ENCODE measurements around the gene ASPHD1. TPM values are rescaled to one million over a fixed set of nuclear protein-coding genes. Genes with fewer than 3 reads are reported as not detected.
A peak's percentile ranks its signal among the peaks of the same experiment; 100 is the strongest.

The ASPHD1 gene
- total RNA-seq, 1 donor from 2014 or later: 1.2 TPM

- peak; percentile 66 for DNase-seq (ENCODE audit: low spot score)
Observed at GRCh38 chr16:29943846-29944799, 43.8 kb downstream of the ASPHD1 start.

- DNase-seq (ENCODE audit: low spot score): no peak
Observed at GRCh38 chr16:29947897-29948296, 47.6 kb downstream of the ASPHD1 start.

DNA sequence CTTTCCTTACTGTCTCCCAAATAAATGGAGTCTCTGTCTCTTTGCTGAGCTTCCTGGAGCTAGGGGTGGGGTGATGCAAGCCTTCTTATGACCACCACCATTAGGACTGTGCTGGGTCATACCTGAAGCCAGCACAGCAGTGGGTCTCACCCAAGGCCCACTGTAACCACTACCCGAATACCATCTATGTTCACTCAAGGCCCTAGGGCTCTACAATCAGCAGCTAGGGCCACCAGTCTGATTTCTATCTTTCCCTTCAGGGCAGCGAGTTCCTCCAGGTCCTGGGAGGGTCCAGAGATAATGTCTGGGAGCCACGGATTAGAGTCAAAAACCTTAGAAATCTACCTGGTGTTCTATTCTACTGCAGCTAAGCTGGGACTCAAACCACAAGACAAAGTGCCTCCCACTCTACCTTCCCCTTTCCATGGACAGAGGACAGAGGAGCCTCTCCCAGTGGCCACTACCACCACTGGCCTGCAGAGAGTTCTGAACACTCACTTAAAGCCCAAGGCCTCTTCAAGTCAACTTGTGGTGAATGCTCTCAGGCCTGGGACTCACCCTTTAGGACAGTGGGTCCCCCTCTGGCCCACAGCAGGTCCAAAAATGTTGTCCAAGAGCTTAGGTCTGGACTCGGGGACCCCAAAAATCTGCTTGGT is 50.6 kb downstream of the ASPHD1 start:
- no peak for DNase-seq (ENCODE audit: low spot score)

DNA sequence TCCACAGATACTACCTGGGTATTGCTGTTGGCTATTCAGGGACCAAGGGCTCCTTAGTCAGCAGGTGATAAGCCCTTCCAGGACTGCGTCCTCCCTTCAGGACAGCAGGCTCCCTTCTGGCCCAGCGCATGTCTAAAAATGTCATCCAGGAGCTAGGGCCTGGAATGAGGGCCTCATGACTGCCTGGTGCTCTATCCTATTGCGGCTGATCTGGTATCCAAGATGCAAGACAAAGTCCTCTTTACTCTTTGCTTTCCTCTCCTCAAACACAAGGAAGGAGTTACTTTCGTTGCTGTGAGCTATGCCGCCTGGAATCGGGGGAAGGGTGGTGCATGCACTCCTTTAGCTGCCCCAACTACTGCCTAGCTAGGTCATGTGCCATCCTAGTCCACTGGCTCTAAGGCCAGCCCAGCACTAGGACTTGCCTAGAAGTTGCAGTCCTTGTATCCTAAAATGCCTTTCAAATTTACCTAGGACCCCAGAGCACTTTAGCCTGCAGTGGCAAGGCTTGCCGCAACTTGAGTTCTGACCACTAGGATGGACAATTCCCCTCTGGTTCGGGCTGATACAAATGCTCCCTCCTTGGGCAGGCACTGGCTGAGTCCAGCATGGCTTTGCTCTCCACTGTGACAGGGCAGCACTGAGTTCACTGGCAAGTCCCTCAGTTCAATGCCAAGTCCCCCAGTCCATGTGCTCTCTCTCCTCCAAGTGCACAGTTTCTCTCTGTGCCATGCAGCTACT is 51.5 kb downstream of the ASPHD1 start:
- DNase-seq (ENCODE audit: low spot score): no peak

Other genes starting within 250 kb of the ASPHD1 start
- gene SPN, start 237.2 kb upstream of the ASPHD1 start, total RNA-seq: 4.2 TPM
- gene QPRT, start 221.3 kb upstream of the ASPHD1 start, total RNA-seq: 24.7 TPM
- 1.6 TPM for gene C16orf54, start 154.5 kb upstream of the ASPHD1 start, total RNA-seq
- not detected for gene ZG16, start 122.2 kb upstream of the ASPHD1 start, total RNA-seq
- gene KIF22, start 109.7 kb upstream of the ASPHD1 start, total RNA-seq: 34.3 TPM
- gene MAZ, start 94.0 kb upstream of the ASPHD1 start, total RNA-seq: 143 TPM
- gene PRRT2, start 88.3 kb upstream of the ASPHD1 start, total RNA-seq: 10.6 TPM
- gene PAGR1, start 84.3 kb upstream of the ASPHD1 start, total RNA-seq: 20.7 TPM
- gene MVP, start 80.0 kb upstream of the ASPHD1 start, total RNA-seq: 158 TPM
- 71.4 TPM for gene CDIPT, start 37.3 kb upstream of the ASPHD1 start, total RNA-seq
- gene SEZ6L2, start 938 bp upstream of the ASPHD1 start, total RNA-seq: 7.5 TPM
- gene KCTD13, start 25.7 kb downstream of the ASPHD1 start, total RNA-seq: 33.6 TPM
- gene TMEM219, start 61.6 kb downstream of the ASPHD1 start, total RNA-seq: 131 TPM
- gene TAOK2, start 73.4 kb downstream of the ASPHD1 start, total RNA-seq: 45.1 TPM
- 11.2 TPM for gene HIRIP3, start 95.1 kb downstream of the ASPHD1 start, total RNA-seq
- gene INO80E, start 95.8 kb downstream of the ASPHD1 start, total RNA-seq: 88.5 TPM
- 3.1 TPM for gene DOC2A, start 110.5 kb downstream of the ASPHD1 start, total RNA-seq
- not detected for gene C16orf92, start 122.7 kb downstream of the ASPHD1 start, total RNA-seq
- not detected for gene TLCD3B, start 130.8 kb downstream of the ASPHD1 start, total RNA-seq
- 1,279 TPM for gene ALDOA, start 165.3 kb downstream of the ASPHD1 start, total RNA-seq
- 88.9 TPM for gene PPP4C, start 175.5 kb downstream of the ASPHD1 start, total RNA-seq
- 8.9 TPM for gene TBX6, start 191.4 kb downstream of the ASPHD1 start, total RNA-seq
- gene YPEL3, start 195.7 kb downstream of the ASPHD1 start, total RNA-seq: 31.0 TPM
- gene GDPD3, start 213.0 kb downstream of the ASPHD1 start, total RNA-seq: 53.1 TPM
- 96.4 TPM for gene MAPK3, start 222.7 kb downstream of the ASPHD1 start, total RNA-seq